Bone marrow (tissue), 2 donors: ENCODE results near the gene MAPK1.
"Not testable (repeated sequence)": the region's sequence is repeated elsewhere in the genome, so short reads cannot be mapped to it uniquely, and the experiment has no call there.

Experiments
- DNase-seq, 2 donors: peaks; one replicate each; lab custom pipeline; 2025; lab: John Stamatoyannopoulos, UW

Gene MAPK1

DNA sequence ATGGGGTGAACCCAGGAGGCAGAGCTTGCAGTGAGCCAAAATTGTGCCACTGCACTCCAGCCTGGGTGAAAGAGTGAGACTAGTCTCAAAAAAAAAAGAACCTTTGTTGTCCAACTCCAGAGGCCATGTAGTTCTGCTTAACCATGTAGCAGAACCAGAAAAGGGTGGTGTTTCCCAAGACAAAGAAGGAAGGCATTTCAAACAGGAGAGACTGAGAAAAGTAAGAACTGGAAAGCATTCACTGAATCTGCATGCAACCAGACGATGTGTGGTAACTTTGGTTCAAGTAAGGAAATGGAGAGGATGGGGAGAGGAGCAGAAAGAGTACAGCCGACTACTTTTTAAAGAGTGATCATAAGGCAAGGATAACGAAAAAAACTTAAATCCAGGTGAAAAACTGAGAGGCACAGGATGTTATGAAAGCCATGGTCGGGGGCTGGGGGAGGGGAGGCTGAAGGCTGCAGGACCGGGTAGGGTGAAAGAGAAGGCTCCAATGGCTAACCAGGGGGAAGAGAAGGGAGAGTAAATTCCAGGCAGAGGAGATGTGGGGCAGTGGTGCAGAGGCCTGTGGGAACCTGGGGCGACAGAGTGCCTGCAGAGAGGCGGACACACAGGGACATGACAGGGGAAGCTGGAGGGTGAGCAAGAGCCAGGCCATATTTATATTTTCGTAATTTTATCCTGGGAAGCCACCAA, 48.8 kb downstream of the MAPK1 start:
- no peak for DNase-seq

DNA sequence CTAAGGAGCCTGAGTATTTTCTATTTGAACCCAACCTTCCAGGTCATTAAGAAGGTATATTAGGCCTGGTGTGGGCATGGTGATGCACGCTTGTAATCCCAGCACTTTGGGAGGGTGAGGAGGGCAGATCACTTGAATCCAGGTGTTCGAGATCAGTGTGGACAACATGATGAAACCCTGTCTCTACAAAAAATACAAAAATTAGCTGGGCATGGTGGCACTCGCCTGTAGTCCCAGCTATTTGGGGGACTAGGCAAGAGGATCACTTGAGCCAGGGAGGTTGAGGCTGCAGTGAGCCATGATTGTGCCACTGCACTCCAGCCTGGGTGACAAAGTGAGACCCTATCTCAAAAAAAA, 50.0 kb downstream of the MAPK1 start:
- DNase-seq: not testable (repeated sequence)

DNA sequence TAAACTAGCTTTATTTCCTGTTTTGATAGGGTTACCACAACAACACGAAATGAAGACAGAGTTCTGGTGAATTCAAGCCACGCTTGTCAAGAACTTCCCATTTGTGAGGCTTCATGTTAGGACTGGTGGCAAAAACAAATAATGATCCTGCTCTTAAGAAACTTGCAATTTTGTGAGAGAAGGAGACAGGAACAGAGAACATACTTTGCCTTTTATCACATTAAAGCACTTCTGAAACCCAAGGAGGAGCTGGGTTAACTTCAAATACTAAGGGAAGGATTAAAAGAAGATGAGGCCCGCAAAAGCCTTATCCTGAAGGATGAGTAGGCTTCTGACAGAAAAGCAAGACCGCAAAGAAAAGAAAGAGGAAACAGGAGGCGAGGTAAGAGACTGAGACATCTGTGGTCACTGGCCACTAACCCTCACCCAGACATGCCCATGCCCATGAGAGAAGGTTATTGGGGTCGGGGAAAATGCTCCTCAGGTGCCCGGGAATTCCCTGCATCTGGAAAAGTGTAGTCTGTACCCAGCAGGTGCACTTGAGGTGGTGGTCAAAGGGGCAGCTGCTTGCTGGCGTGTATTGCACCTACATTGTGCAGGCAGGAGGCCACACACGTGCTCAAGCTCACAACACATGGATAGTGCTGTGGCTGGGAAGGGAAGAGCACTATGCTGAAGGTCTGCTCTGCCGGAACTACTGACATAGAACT, 50.5 kb downstream of the MAPK1 start:
- DNase-seq: peak; percentile 33 to 91

DNA sequence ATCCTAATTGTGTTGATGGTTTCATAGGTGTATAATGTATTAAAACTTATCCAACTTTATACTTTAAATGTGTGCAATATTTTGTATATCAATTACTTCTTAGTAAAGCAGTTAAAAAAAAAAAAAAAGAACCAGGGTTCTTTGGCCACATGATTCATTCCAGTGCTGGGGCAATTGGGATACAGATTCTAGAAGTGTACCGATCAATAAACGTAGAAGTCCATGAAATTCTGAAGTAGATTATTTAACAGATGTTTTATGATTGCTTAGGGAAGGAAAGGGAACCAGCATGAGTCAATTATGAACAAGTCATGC, 51.0 kb downstream of the MAPK1 start:
- DNase-seq: no peak

DNA sequence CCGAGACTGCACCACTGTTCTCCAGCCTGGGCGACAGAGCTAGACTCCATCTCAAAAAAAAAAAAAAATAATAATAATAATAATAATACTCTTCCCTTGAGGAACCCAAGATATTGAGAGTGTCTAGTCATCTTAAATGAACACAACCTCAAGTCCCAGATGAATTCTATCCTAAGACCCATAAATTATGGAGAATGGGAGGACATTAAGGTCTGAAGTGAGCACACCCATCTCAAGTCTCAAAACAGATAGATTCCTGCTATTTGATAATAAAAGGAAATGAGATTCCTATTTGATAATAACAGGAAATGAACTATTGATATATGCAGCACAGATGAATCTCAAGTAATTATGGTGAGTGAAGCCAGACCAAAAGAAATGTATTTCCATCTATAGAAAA, 51.5 kb downstream of the MAPK1 start:
- DNase-seq: no peak

DNA sequence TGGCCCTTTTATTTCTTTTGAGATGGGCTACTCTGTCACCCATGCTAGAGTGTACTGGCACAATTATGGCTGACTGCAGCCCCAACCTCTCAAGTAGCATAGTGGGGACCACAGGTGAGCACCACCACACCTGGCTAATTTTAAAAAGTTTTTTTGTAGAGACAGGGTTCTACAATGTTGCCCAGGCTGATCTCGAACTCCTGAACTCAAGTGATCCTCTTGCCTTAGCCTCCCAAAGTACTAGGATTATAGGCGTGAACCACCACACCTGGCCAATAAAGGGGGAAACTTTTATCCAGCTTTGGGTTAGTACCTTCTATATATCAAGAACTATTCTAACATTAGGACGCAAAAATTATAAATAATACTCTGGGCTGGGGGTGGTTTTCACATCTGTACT, 52.1 kb downstream of the MAPK1 start:
- DNase-seq: no peak

DNA sequence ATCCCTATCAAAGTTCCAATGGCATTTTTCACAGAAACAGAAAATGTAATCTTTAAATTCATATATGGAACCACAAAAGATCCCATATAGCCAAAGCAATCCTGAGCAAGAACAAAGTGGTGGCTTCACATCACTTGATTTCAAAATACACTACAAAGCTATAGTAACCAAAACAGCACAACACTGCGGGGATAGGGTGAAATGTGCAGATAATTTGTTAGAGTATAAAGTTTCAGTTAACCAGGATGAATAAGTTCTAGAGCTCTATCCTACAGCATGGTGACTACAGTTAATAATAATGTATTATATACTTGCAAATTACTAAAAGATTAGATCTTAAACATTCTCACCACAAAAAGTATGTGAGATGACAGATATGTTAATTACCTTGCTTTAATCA, 55.5 kb downstream of the MAPK1 start:
- no peak for DNase-seq

DNA sequence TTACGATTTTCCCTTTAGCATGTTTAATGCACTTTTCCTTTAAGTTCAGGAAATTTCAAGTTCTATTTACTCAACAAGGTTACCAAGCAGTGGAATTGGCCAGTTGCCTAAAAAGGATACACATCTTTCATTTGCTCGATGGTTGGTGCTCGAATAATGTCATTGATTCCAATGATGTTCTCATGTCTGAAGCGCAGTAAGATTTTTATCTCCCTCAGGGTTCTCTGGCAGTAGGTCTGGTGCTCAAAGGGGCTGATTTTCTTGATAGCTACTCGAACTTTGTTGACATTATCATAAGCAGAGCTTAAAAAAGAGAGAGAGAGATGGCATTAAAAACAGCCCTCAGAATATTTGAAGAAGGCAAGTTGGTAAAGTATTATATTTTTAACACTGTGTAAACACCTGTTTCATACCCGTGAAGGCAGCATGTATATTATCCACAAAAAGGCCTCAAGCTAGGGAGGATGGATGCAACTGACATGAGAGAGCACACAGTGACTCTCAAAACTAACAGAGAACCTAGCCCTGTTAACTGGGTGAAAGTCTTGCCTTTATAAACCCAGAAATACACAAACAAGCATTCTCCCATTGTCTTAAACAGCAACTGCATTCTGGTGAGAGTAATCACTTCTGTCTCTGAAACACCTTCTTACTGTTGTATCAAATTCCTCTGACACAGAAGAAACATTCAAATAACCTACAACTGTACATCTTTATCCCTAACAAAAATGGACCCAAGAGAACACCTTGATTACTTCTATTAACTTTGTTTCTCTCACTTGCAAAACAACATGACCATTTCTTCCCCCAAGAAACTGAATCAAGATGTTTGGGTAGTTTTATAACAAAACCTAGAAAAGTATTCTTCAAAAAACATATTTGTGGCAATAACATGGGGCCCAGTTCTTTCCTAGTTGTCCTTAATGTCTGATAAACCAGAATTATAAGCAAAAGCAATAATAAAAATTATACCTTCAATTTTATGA, 59.6 kb downstream of the MAPK1 start:
- DNase-seq: no peak

DNA sequence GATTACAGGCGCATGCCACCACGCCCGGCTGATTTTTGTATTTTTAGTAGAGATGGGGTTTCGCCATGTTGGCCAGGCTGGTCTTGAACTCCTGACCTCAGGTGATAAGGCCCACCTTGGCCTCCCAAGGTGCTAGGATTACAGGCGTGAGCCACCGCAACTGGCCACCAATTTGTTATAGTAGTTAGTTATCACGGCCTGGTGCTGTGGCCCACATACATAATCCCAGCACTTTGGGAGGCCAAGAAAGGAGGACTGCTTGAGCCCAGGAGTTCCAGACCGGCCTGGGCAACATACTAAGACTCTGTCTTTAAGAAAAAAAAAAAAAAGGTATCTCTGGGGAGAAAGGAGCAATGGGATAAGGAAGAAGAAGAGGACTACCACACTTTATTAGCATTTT, 62.1 kb downstream of the MAPK1 start:
- not testable (repeated sequence) for DNase-seq

DNA sequence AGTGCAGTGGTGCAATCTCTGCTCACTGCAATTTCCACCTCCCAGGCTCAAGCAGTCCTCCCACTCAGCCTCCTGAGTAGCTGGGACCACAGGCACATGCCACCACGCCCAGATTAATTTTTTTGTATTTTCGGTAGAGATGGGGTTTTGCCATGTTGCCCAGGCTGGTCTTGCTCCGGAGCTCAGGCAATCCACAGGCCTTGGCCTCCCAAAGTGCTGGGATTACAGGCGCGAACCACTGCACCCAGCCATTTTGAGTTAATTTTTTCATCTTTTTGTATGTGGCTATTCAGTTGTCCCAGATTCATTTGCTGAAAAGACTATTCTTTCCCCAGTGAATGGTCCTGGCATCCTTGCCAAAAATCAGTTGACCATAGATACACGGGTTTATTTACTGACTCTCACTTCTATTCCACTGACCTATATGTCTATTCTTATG, 63.6 kb downstream of the MAPK1 start:
- no peak for DNase-seq

DNA sequence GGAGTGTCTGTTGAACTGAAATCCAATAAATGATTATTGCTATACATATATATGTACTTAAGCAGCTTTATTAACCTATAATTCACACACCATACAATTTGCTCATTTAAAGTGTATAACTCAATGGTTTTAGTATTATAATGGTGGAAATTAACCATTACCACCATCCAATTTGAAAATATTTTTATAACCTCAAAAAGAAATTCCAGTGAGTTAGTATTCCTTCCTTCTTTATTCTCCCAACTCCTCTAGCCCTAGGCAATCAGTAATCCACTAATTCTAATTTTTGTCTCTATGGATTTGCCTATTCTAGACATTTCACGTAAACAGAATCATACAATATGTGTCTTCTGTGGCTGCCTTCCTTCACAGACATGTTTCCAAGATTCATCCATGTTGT, 64.8 kb downstream of the MAPK1 start:
- no peak for DNase-seq

DNA sequence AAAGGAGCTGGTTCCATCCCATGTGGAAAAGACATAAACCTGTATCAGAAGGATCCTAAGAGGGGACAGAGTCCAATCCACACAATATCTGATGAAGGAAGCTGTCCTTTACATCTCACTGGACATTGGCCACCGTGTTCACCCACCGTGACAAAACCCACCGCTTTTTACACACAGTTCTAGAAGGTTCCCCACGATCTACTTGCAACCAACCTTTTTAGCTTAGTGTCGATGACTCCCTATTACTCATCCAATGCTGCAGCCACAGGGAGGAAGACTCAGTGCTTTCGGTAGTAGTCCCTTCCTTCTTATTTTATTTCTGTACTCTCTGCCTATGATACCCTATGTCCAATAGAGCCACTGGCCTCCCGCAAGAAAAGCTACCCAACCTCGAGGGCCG, 65.4 kb downstream of the MAPK1 start:
- no peak for DNase-seq

DNA sequence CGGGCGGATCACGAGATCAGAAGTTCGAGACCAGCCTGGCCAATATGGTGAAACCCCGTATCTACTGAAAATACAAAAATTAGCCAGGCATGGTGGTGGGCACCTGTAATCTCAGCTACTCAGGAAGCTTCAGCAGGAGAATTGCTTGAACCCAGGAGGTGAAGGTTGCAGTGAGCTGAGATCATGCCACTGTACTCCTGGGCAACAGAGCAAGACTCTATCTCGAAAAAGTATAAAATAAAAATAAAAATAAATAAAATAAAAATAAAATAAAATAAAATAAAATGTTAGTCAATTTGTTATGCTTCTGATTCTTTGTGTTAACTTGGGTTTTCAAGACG, 66.2 kb downstream of the MAPK1 start:
- not testable (repeated sequence) for DNase-seq

DNA sequence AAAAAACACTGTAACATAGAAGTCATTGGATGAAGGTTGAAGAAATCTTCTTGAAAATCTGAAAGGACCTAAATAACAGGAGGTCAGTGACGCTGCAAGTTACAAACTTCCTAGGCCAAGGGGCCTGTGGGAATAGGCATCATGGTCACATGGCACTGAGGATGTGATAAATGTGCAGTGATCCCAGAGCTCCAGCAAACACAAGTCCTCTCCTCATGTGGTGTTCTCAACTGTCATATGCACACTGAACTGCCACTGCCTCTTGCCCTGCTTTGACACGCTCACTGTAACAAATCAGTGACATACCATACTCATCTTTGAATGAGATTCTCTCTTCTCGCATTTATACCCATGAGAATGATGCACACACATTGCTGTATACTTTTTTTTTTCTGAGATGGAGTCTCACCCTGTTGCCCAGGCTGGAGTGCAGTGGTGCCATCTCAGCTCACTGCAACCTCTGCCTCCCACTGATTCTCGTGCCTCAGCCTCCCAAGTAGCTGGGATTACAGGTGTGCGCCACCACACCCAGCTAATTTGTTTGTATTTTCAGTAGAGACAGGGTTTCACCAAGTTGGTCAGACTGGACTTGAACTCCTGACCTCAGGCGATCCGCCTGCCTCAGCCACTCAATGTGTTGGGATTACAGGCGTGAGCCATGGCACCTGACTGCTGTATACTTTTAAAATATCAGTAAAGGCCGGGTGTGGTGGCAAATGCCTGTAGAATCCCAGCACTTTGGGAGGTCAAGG, 66.7 kb downstream of the MAPK1 start:
- DNase-seq: no peak

DNA sequence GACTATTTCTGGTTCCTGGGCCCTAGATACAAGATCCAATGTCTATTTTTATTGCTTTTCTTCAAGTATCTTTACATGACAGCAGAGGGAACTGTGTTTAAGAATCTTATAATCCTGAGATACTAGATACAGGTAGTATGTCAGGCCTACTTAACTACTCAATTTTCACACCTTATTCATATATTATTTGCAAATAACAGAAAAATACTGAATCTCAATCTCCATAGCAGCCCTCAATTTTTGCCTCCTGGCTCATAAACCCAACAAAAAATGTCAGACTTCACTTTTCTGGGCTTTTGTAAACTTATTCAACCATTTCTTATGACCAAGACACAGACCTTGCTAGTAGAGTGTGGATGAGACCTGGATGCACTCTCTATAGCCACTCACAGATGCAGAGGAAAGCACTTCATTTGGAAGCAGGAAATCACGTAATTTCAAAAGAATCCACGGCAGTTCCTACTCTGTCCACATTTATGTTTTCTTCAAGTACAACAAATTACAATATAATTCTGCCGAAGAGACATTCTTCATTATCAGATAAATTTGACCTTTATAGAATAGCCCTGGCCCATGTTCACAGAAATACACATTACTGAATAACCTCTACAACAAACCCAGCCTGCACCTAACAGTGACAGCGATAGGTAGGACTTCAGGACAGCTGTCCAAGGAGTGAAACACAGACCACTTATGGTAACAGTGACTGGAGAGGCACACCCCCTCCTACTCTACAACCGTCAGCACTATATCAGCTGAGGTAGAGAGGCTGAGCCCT, 69.8 kb downstream of the MAPK1 start:
- no peak for DNase-seq

DNA sequence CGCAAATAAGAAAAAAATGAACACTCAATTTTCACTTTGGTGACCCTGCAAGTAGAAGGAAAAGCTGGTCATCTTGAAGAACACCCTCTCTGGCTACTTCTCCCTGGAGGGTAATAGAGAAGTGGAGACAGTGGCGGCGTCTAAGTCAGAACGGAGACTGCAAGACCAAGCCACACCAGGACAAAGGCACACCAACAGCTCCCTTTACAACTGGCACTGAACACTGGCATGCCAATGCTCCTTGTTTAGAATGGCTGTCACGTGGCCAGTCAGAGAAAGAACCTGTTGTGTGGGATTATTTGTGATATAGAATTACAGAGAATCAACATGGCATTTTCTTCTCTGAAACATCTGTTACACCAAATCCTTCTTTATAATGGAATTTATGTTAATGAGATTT, 70.6 kb downstream of the MAPK1 start:
- no peak for DNase-seq

DNA sequence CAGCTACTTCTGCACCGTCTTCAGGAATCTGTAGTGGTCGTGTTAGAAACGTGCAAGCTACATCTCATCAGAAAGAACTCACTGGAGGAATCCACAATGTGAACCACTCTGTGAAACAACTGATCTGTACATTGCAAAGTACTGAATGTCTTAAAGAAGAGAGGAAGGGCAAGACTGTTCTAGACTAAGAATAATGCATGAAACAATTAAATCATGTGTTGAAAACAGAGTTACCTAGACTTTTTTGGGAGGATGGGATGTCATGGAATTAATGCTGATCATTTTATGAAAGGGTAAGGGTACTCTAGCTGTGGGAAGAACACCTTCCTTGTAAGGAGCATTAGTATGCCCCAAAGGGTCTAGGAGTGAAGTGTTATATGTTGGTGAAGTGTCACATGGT, 71.2 kb downstream of the MAPK1 start:
- no peak for DNase-seq

DNA sequence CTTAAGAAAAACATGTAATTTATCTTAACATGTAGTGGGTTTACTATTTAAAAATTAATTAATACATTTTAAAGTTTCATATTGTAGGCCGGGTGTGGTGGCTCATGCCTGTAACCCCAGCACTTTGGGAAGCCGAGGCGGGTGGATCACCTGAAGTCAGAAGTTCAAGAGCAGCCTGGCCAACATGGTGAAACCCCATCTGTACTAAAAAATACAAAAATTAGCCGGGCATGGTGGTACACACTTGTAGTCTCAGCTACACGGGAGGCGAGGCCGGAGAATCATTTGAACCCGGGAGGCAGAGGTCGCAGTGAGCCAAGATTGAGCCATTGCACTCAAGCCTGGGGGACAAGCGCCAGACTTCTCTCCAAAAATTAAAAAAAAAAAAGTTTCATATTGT, 73.7 kb downstream of the MAPK1 start:
- not testable (repeated sequence) for DNase-seq

DNA sequence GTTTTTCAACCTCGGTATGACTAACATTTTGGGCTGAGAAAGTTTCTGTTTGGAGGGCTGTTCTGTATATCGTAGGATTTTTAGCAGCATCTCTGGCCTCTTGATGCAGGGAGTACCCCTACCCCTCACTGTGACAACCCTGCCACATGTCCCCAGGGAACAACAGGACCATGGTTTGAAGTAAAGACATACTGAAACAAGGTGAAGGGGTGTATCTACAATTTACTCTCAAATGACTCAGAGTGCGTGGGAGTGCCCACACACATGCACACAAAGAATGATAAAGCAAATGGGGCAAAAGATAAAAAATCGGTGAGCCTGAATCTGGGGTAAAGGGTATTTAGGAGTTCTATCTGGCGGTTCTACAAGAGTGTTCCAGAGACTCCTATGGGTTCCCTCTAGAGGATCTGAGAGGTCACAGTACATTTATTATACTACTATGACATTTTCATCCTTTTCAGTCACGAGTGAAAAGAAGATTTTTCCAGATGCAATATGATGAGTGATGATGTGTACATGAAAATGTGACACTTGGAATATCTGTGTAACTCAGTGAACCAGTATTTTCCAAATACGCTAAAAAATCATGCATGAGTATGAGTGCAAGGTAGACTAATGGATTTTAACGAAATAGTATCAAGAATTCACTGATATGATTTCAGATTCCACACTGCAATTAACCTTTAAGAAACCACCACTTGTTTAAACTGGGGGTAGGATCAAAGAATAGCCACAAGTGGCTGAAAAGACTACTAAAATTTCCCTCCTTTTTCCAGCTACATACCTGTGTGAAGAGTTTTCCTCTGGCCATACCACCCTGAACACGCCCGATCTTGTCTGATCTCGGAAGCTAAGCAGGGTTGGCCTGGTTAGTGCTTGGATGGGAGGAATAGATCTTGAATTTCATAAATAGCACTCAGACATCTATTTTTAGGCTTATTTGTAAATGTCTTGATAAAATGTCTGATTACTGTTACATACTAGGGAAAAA, 75.5 kb downstream of the MAPK1 start:
- no peak for DNase-seq
